HG03025 (cell line): Measurements from ENCODE around the gene STK11IP.

Experiments
- ATAC-seq: cut with Tn5 transposase; IDR thresholded peaks from one replicate; pipeline ENCODE4 v1.9.1; 2021; ENCODE audit warnings: mild to moderate bottlenecking, moderate library complexity; ENCODE audit not compliant: unreplicated experiment, low FRiP score

Gene STK11IP

DNA sequence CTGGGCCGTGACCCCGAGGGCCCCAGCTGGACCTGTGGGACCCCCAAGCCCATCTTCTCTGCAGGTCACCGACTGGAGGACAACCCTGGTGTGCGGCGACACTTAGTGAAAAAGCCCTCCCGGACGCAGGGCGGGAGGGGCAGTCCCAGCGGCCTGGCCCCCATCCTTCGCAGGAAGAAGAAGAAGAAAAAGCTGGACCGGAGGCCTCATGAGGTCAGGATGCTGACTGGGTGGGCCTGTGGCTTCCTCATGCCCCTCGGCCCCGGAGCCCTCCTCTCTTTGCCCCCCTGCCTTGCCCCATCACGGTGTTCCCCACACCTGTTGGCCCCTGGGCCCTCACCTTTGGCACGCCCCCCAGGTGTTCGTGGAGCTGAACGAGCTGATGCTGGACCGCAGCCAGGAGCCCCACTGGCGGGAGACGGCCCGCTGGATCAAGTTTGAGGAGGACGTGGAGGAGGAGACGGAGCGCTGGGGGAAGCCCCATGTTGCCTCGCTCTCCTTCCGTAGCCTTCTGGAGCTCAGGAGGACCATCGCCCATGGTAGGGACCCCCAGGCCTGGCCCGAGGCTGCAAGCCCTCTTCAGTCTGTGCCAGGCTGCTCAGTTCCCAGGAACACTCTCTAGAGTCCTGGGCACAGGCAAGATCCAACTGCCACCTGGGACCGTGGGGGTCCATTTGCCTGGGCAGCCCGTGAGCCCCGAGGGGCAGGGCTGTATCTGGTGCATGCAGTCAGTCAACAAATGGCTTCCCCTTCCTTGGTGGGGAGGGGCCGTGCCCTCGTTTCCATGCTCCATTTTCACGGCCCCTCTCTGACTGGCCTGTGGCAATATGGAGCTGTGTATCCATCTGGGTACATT, 34.5 kb downstream of the STK11IP start:
- no peak for ATAC-seq

DNA sequence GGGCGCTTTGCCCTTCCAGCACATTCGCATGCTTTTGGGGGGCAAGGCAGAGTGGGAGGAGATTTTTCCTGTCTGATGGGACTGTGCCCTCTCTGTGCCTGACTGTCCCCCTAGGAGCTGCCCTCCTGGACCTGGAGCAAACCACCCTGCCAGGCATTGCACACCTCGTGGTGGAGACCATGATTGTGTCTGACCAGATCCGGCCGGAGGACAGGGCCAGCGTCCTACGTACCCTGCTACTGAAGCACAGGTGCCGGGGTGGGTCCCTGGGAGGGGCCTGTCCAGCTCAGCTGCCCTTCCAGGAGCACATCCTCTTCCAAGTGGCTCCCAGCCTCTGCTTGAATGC, 35.1 kb downstream of the STK11IP start:
- no peak for ATAC-seq

DNA sequence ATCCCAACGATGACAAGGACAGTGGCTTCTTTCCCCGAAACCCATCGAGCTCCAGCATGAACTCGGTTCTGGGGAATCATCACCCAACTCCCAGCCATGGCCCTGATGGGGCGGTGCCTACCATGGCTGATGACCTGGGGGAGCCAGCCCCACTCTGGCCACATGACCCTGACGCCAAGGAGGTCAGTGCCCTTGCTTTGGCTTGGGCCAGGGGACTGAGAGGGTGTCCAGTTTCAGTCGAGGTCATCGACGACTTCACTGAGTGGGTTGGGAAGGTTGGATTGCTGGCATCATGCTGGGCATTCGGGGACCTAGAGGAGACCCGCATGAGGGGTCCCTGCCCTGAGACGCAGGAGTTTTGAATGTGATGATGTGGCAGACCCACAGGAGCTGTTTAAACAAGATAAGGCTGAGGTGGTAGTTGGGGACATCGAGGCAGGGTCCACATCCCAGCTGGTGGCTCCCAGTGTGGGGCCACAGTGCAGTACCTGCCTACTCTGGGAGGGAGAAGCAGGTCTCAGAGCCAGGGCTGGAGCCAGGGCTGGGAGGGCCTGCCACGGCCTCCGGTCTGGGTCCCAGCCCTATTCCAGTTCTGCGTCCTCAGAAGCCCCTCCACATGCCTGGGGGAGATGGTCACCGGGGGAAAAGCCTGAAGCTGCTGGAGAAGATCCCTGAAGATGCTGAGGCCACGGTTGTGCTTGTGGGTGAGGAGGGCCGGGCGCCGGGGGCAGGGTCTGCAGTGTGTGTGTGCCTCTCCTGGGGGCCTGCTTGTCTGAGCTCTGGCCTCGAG, 35.8 kb downstream of the STK11IP start:
- no peak for ATAC-seq

DNA sequence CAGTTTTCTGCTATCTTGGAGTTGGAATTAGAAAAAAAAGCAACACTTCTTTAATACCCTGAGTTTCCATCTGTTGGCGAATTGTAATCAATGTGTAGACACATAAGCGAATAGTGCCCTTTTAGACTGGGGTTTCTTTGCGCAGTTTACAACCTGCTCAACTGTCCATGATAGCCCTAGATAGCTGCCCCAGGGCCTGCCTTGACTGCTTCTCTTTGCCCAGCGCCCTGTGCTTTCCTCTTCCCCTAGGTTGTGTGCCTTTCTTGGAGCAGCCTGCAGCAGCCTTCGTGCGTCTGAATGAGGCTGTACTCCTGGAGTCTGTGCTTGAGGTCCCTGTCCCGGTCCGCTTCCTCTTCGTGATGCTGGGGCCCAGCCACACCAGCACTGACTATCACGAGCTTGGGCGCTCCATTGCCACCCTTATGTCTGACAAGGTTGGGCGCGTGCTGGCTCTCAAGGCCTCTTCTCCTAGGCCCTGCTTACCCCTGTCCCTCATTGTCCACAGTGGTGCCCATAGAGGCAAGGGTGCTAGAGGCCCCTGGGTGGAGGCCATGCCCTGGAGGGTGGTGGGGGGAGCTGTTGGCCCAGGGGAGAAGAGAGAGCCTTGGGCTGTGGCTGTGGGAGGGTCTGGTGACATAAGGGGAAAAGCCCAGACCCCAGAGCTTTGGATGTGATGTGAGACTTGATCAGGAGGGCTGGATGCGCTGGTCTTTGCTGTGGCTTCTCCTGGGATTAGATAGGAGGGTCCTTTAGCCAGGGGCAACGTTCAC, 36.7 kb downstream of the STK11IP start:
- no peak for ATAC-seq

DNA sequence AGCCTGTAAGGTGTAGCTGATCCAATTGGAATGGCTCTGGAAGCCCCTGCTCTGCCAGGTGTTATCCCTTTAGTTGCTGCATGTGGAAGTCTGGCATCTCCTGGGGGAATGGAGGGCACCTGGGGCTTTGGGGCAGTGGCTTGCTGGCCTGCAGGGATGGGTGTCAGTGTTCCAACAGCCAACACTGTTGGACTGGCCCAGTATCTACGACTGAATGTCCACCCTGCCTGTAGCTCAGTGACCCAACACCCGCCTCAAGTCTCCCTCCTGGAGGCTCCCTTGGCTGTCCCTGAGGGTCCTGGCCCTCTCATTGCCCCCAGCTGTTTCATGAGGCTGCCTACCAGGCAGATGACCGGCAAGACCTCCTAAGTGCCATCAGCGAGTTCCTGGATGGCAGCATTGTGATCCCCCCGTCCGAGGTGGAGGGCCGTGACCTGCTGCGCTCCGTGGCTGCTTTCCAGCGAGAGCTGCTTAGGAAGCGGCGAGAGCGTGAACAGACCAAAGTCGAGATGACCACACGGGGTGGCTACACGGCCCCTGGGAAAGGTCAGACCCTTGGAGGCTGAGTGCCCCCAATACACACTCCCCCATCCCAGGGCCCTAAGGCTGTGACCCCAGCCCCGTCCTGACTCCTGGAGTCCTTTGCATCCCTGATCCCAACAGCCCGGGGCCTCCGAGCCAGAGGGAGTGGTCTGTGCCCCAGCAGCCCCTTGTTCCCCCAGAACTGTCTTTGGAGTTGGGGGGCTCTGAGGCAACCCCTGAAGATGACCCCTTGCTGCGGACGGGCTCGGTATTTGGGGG, 37.5 kb downstream of the STK11IP start:
- ATAC-seq: no peak

DNA sequence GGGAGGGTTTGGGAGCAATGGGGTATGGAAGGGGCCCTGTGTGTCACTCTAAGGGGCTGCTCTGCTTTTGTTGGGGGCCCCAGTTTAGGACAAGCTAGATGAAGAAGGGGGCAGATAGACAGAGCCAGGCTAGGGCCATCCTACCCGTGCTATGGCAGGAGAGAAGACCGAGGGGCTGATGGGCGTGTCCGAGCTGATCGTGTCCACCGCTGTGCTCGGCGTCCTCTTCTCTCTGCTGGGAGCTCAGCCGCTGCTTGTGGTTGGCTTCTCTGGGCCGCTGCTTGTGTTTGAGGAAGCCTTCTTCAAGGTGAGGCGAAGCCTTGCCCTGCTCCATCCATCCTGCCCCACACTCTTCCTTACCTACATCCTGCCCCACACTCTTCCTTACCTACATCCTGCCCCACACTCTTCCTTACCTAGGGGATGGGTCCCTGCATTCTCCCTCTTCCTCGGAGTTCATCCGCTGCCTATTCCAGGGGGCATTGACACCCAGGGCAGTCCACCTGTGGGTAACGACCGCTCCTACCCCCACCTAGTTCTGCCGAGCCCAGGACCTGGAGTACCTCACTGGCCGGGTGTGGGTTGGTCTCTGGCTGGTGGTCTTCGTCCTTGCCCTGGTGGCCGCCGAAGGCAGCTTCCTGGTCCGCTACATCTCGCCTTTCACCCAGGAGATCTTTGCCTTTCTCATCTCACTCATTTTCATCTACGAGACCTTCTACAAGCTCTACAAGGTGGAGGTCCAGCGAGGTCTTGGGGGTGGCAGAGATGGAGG, 38.7 kb downstream of the STK11IP start:
- no peak for ATAC-seq

DNA sequence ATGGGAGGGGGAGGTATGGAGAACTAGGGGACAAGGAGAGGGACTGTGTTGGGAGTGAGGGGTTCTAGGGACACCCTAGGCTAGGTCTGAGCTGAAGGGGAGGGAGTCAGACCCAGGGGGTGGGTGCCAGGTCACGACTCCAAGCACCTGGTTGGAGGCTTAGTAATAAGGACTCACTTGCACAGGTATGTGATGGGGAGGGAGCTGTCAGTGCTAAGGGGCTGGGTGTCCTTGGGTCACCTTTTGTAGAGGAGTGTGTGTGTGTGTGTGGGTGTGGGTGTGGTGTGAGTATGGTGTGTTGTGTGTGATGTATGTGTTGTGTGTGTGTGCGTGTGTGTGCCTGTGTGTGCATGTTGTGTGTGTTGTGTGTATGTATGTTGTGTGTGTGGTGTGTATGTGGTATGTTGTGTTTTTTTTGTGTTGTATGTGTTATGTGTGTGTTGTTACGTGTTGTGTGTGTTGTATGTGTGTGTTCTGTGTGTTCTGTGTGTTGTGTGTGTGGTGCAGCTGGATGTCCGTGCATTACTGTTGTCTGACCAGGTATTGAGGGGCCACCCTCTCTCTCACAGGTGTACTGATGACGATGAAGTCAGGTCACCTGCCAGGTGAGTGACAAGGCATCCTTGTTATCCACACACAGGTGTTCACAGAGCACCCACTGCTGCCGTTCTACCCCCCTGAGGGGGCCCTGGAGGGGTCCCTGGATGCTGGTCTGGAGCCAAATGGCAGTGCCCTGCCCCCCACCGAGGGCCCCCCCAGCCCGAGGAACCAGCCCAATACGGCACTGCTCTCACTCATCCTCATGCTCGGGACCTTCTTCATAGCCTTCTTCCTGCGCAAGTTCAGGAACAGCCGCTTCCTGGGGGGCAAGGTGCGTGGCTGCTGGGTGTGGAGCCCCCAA, 39.5 kb downstream of the STK11IP start:
- no peak for ATAC-seq

DNA sequence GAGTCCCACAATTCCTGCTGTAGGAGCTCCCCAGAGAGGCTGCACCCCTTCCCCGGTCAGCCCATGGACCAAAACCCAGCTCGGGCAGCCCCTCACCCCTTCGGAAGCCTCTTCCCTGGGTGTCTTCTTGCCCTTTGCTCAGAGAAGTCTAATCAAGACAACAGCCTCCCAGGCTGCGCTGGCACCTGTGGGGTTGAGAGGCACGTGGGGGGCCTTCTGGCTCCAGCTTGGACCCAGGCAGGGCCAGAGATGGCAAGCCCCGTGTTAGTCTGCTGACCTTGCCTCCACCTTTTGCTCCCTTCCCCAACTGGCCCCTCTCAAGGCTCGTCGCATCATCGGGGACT, 40.2 kb downstream of the STK11IP start:
- no peak for ATAC-seq

DNA sequence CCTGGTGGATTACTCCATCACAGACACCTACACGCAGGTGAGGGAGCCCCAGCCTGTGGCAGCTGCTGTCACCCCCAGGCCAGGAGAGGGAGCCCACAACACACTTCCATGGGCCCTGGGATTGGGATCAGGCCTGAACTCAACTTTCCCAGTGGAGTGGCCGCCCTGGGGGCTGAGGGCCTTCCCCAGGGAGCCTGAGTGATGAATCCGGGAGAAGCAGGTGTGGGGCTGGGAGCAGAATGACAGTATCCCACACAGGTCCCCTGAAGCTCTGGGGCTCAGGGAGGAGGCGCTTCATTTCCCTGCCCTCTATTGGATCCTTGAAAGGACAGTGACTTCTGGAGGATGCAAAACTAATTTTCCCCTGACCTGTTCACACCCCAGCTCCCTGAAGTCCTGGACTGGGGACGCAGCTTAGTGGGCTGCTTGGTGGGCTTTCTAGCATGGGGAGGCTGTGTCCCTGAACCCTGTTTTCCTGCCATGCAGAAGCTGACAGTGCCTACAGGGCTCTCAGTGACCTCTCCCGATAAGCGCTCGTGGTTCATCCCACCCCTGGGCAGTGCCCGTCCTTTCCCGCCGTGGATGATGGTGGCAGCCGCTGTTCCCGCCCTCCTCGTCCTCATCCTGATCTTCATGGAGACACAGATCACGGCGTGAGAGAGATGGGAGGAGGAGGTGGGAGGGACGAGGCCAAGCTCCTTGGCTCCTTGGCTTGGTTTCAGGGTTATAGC, 40.7 kb downstream of the STK11IP start:
- no peak for ATAC-seq

DNA sequence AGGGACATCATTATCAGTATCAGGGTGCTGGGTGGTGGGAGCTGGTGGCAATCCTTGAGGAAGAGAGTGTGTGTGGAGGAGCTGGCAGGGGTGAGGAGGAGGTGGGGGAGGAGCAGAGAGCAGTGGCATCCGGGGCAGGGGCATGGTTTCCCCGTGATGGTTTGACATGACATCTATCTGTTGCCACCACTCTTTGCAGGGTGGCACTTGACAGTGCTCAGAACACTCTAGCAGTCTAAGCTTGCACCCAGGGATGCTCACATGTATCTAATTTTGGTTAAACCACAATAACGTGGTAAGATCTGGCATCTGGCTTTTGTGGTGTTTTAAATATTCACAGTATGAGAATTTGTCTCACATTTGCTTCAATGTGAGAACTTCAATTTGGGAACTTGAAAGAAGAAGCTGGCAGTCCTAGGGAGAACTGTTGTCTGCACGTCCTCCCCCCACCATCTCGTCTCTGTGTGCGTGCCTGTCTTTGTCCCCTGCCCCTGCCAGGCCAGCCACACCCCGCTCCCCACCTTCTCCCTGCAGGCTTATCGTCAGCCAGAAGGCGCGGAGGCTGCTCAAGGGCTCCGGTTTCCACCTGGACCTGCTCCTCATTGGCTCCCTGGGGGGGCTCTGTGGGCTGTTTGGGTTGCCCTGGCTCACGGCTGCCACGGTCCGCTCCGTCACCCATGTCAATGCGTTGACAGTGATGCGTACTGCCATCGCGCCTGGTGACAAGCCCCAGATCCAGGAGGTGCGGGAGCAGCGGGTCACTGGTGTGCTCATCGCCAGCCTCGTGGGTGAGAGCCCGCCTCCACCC, 41.5 kb downstream of the STK11IP start:
- ATAC-seq: no peak

DNA sequence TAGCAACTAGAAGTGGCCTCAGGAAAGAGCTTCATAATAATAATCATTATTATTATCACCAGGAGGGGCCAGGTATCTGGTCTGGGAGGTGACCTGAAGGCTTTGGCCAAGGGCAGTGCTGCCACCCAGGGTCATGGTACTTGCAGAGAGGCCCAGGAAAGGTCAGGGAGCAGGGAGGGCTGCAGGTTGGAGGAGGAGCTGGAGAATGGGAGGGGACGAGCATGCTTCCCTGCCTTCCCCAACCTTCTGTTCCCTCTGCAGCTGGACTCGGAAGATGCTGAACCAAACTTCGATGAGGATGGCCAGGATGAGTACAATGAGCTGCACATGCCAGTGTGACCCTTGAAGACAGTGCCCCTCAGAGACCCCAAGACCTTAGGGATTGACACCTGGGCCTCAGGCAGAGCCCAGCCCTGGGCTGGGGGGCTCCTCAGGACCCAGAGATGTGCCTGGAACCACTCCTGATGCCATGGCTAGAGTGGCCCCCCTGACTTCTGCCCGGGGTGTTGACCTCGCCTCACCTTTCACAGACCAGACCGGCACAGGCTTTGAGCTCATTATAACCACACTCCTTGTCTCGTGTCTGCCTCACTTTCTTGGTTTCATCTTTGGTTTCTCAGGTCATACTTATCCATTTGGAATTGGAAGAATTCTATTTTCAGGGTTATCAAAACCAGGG, 43.9 kb downstream of the STK11IP start:
- ATAC-seq: no peak

DNA sequence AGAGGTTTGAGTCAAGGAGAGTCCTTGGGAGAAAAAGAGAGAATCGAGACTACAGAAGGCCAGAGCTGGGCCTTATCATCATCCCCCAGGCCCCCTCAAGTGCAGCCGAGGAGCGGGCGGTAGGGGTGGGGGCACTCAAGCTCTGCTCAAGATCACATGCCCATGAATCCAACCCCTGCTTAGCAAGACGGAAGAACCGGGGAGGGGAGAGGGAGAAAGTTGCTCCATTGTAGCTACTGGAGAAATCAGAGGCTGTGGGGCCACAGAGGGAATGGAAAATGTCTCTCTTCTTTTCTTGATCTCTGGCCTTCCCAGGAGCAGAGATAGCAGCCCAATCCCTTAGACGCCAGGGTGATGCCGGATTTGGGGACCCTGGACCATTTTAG, 44.4 kb downstream of the STK11IP start:
- no peak for ATAC-seq

DNA sequence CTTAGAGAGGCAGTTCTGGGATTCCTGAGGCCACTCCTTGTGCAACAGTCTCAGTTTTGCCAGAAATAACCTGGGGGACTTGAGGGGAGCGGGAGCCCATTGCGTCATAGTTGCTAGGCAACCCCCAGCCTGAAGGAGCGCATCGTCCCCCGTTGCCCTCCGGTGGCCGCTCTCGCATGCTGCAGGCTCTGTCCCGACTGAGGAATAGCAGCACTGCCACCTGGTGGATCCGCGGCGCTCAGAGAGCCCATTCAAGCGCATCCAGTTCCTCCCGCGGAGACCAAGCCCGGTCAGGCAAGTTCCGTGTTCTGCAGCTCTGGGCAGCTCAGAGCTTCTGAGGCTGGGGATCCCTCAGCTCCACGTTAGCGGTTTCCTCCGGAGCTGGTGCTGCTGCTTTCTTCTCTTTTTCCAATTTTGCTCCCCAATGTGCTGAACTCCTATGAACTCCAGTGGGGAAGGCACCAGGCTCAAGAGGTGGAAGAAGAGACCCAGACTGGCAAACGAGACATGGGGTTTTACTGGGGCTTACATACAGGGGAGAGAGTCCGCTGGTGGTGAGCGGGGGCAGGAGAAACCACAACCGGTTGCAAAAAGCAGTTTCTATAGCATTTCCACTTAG, 44.9 kb downstream of the STK11IP start:
- ATAC-seq: peak; percentile 98

DNA sequence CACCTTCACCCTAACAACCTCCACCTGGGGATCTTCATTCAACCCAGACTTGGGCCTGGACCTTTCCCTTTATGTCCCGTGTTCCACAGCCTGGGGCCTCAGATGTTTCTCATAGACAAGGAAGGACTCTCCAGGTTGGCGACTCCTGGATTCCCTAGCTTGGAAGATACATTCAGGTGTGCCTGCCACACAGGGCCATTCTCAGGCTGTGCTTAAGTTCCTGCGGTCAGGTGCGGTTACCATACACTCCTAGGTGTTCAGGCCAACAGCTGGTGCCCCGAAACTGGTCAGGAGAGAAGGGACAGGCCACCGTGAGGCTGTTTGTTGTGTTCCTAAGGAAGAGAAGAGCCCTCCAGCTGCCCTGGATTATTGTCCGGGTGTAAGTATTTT, 45.4 kb downstream of the STK11IP start:
- no peak for ATAC-seq

DNA sequence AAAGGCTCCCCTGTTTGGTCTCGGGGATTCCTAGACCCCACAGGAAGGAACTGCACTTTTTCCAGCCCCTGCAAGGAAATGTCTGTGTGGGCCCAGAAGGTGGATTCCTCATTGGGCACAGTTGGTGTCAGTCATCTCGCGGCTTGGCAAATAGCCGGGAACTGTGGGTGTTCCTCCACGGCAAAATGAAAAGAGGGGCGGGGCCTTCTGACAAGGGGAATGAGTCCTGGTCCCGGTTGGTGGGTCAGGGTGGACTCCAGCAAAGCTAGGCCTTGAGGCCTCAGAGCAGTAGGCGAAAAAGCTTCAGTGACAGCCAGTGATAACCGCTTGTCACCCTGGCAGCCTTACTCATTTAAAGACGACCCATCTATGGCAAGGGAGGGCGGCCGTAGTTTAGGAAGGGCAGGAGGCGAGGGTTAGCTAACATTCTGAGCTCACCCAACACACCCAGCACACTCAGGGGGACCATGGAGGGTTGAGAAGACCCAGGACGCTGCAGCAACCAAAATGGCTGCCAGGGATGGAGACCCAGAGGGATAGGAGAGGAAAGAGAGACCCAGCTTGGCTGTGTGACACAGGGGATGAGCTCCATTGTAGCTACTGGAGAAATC, 46.2 kb downstream of the STK11IP start:
- ATAC-seq: no peak
